Stimulated activated naive CD8-positive, alpha-beta T cell treated with anti-CD3 and anti-CD28 coated beads, Interleukin-15, amount 100 ng/mL, for 72 hours (primary cell): ENCODE results near the gene UBE2O.
A peak's percentile ranks its signal among the peaks of the same experiment; 100 is the strongest.

ENCODE experiments used
- ATAC-seq: fragments of 150-1000 bp; cut with Tn5 transposase; 2 replicates; pipeline ENCODE4 v1.10.0; 2021; ENCODE audit warnings: mild to moderate bottlenecking, moderate library complexity
- DNase-seq, 2 donors: peaks; one replicate each; pipeline ENCODE4 v3.0.0; 2021 to 2022
- H3K27ac Mint-ChIP-seq, 2 donors: one replicate each; pipeline ENCODE4 v1.8.0; 2022; ENCODE audit warnings: mild to moderate bottlenecking in 2 of 2, mixed read lengths in 2 of 2, moderate library complexity in 2 of 2
- H3K27me3 Mint-ChIP-seq: one replicate; pipeline ENCODE4 v1.8.0; 2022; ENCODE audit warnings: mixed read lengths
- H3K4me1 Mint-ChIP-seq: one replicate; pipeline ENCODE4 v1.8.0; 2022; ENCODE audit warnings: mild to moderate bottlenecking, mixed read lengths
- H3K4me3 Mint-ChIP-seq, 2 donors: one replicate each; pipeline ENCODE4 v1.8.0; 2022; ENCODE audit warnings: mild to moderate bottlenecking in 2 of 2, mixed read lengths in 2 of 2, moderate library complexity in 1 of 2
- H3K9me3 Mint-ChIP-seq, 2 donors: one replicate each; pipeline ENCODE4 v1.8.0; 2022; ENCODE audit warnings: mixed read lengths in 2 of 2

The UBE2O gene

GRCh38 chr17:76422406-76422805, 30.5 kb downstream of the UBE2O start:
- Mint-ChIP-seq H3K27me3 (no peaks in the 10 kb centered on the region), H3K4me3 (no peak overlapping the region), H3K9me3 (no peaks in the 10 kb centered on the region), H3K27ac (no peak overlapping the region), H3K4me1 (peaks cover 36% of the 10 kb centered on the region)
- no peak for DNase-seq
- ATAC-seq, result no peak

- Mint-ChIP-seq H3K4me1 (peaks cover 34% of the 10 kb centered on the region), H3K27ac (no peak overlapping the region), H3K9me3 (no peaks in the 10 kb centered on the region), H3K27me3 (no peaks in the 10 kb centered on the region), H3K4me3 (no peak overlapping the region)
- ATAC-seq, result no peak
- no peak for DNase-seq
Observed at GRCh38 chr17:76421044-76421407, 31.9 kb downstream of the UBE2O start.

GRCh38 chr17:76420356-76421043, 32.5 kb downstream of the UBE2O start:
- H3K4me3 Mint-ChIP-seq, result no peak overlapping the region

DNA sequence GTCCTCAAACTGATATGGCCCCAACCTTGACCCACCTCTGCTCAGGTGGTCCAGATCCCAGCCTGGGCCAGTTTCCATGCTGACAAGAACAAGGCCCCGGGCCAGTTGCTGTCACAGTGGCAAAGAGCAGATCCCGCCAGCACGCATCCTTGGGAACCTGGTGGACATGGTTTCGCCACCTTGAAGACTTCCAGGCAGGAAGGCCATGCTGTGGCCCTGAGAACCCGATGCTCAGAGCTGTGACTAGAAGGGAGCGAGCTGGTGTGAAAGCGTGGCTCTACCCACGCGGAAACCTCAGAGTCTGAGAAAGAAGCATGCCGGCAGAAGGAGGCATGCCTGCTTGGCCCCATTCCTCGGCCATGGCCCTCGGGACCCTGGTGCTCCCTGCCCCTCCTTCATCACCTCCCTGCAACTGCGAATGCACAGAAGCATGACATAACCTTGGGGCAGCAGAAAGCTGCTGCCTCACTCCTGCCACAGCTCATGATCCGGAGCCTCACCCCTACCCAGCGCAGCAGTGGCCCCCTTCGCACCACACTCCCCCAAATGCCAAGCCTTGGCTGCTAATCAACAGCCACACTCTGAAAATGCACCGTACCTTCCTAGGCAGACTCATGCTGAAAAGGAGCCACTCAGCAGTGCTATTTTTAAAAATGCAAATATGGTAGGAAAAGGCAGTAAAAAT, 33.2 kb downstream of the UBE2O start:
- ATAC-seq, result no peak
- no peak overlapping the region for H3K27ac Mint-ChIP-seq

More at GRCh38 chr17:76420356-76421043, 32.5 kb downstream of the UBE2O start:
- Mint-ChIP-seq H3K4me1 (peaks cover 34% of the 10 kb centered on the region), H3K27me3 (no peaks in the 10 kb centered on the region), H3K27ac (peak overlapping the region in 1 of 2 donors; percentile 44), H3K9me3 (no peaks in the 10 kb centered on the region)
- DNase-seq, result no peak
- ATAC-seq, result no peak

GRCh38 chr17:76417499-76418143, 35.3 kb downstream of the UBE2O start:
- DNase-seq, result no peak
- Mint-ChIP-seq H3K4me1 (peaks cover 44% of the 10 kb centered on the region), H3K4me3 (no peak overlapping the region), H3K27ac (peak overlapping the region in 1 of 2 donors; percentile 21), H3K9me3 (no peaks in the 10 kb centered on the region), H3K27me3 (no peaks in the 10 kb centered on the region)
- no peak for ATAC-seq

More for the DNA sequence above, 33.2 kb downstream of the UBE2O start:
- Mint-ChIP-seq H3K9me3 (no peaks in the 10 kb centered on the region), H3K4me3 (no peak overlapping the region), H3K27me3 (no peaks in the 10 kb centered on the region), H3K4me1 (peaks cover 39% of the 10 kb centered on the region)
- no peak for DNase-seq

- Mint-ChIP-seq H3K27me3 (no peaks in the 10 kb centered on the region), H3K27ac (peak overlapping the region in 1 of 2 donors; percentile 60), H3K4me1 (peaks cover 40% of the 10 kb centered on the region), H3K9me3 (no peaks in the 10 kb centered on the region), H3K4me3 (no peak overlapping the region)
- no peak for ATAC-seq
- DNase-seq, result no peak
Observed at GRCh38 chr17:76416899-76417298, 36.1 kb downstream of the UBE2O start.

DNA sequence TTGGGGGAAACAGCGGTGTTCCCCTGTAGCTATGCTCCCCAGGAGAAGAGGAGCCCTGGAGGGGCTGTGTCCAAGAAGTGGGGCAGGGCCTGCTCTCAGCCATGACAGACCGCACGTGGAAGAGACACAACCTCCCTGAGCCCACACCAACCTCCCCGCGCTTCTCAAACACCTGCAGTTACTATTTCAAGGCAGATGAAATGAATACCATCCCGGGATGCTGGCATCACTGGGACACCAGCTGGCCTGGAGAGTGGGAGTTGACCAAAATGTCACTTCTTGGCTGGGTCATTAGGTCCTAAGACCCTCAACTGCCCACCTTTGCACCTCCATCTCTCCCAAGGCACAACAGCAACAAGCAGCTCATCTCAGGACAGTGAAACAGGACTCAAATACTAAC, 36.5 kb downstream of the UBE2O start:
- no peak for DNase-seq
- Mint-ChIP-seq H3K27ac (no peak overlapping the region), H3K4me1 (peaks cover 40% of the 10 kb centered on the region), H3K9me3 (no peaks in the 10 kb centered on the region), H3K27me3 (no peaks in the 10 kb centered on the region), H3K4me3 (no peak overlapping the region)
- ATAC-seq, result no peak

DNA sequence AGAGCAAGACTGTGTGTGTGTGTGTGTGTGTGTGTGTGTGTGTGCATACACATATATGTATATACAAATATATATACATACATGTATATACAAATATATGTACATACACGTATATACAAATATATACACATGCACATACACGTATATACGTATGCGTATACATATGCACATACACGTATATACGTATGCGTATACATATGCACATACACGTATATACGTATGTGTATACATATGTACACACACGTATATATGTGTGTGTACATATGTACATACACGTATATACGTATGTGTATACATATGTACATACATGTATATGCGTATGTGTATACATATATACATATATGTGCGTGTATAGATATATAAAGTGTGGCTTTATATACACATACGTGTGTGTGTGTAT, 37.2 kb downstream of the UBE2O start:
- ATAC-seq, result no peak

DNA sequence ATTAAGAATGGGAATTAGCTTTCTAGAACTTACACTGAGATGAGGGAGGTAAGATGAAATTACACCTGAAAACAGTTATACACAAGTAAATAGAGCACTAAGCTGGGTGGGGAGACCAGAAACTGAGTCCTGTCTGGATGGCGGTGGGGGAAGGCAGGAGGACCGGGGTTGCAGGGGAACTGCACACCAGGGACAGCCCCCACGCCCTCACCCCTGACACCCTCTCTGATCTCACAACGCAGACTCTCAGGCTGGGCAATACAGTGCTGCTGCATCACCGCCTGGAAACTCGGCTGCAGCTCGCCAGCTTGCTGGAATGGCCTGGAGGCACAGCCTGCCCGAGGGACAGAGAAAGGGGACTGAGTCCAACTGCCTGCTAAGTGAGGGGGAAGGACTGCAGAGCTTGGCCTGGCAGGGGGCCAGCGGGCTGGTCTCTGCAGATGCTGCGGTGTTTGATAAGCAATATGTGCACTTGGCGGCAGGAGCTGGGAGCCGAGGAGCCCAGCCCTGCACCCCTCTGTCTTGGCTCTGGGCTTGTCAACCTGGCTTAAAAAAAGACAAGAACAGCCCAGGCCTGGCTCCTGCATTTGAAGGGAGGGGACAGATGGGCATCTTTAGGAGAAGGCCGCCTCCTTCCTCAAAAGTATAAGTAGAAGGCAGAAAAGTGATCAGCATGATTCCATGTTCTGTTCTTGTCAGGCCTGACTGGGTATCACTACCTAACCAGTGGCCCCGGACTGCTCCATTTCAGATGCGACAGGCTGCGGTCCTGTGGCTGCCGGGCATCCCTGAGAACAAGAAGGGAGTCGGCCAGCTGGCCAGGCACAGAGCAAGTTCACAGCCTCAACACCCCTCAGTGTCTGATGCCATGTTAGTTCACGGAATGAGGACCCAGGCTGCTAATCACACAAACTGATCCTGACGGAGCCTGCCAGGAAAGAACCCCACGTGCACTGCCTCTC, 38.3 kb downstream of the UBE2O start:
- Mint-ChIP-seq H3K27ac (no peak overlapping the region), H3K9me3 (no peaks in the 10 kb centered on the region), H3K4me3 (no peak overlapping the region), H3K27me3 (no peaks in the 10 kb centered on the region), H3K4me1 (peaks cover 26% of the 10 kb centered on the region)
- ATAC-seq (no peak), DNase-seq (no peak)

More for the DNA sequence above, 37.2 kb downstream of the UBE2O start:
- Mint-ChIP-seq H3K4me1 (peaks cover 38% of the 10 kb centered on the region), H3K27me3 (no peaks in the 10 kb centered on the region), H3K4me3 (no peak overlapping the region), H3K9me3 (no peaks in the 10 kb centered on the region), H3K27ac (no peak overlapping the region)
- no peak for DNase-seq

DNA sequence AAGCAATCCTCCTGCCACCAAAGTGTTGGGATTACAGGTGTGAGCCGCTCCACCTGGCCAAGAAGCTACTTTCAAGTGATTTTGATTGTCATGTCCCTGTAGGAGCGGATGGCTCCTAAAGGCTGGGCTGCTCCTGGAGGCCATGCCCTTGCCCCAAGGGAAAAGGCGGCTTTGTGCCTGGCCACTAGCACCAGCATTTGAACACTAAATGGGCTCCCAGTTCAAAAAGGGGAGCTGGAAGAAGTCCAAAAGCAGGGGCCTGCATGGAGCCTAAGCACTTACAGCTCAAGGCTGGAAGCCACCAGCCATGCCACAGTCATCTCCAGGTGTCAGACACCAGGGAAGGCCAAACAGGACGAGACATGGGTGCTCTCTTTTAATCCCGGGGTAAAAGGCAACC, 41.7 kb downstream of the UBE2O start:
- H3K4me1 Mint-ChIP-seq, result peaks cover 28% of the 10 kb centered on the region
- no peak for DNase-seq
- H3K9me3 Mint-ChIP-seq, result no peaks in the 10 kb centered on the region
- H3K4me3 Mint-ChIP-seq, result no peak overlapping the region
- H3K27ac Mint-ChIP-seq, result no peak overlapping the region
- no peaks in the 10 kb centered on the region for H3K27me3 Mint-ChIP-seq
- ATAC-seq, result no peak

GRCh38 chr17:76410328-76410965, 42.5 kb downstream of the UBE2O start:
- DNase-seq (no peak), ATAC-seq (no peak)
- Mint-ChIP-seq H3K27ac (no peak overlapping the region), H3K4me3 (no peak overlapping the region), H3K4me1 (peaks cover 28% of the 10 kb centered on the region), H3K9me3 (no peaks in the 10 kb centered on the region), H3K27me3 (no peaks in the 10 kb centered on the region)

- H3K4me1 Mint-ChIP-seq, result peaks cover 18% of the 10 kb centered on the region
- H3K27ac Mint-ChIP-seq, result no peak overlapping the region
- H3K4me3 Mint-ChIP-seq, result no peak overlapping the region
- no peaks in the 10 kb centered on the region for H3K27me3 Mint-ChIP-seq
- no peaks in the 10 kb centered on the region for H3K9me3 Mint-ChIP-seq
- peak; percentile 76 for ATAC-seq
- peak; percentile 50 to 62 for DNase-seq
Observed at GRCh38 chr17:76408037-76408849, 44.7 kb downstream of the UBE2O start.

GRCh38 chr17:76407509-76407908, 45.4 kb downstream of the UBE2O start:
- ATAC-seq (no peak), DNase-seq (no peak)
- Mint-ChIP-seq H3K4me3 (no peak overlapping the region), H3K27me3 (no peaks in the 10 kb centered on the region), H3K4me1 (peaks cover 13% of the 10 kb centered on the region), H3K9me3 (no peaks in the 10 kb centered on the region), H3K27ac (no peak overlapping the region)

DNA sequence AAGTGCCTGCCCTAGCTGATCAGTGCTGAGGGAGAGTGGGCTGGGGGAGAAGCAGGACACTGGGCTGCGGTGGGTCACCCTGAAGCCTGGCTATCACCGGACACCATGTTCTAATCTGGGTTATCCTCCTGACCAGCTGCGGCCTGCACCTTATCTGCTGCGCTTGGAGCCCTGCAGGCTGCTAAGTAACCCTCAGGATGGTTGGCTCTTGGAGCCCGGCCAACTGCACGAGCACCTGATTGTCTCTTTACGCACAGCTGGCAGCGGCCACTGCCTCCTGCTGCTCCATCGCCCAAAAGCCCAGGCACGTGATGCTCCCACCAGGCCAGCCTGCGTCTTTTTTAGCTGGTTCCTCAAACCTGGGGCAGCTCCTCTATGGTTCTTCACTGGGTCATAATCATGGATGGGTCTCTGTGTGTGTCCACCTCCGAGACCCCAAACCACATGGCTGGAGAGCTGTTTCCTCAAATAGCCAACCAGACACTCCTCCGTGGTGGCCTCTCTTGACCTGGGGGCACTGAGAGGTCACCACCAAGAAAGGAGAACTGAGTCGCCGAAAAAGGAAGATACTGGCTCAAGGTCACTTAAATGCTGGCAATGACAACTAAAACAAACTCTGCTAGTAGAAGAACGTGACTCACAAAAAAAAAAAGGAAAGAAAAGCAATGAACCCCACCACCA, 46.8 kb downstream of the UBE2O start:
- Mint-ChIP-seq H3K4me1 (peaks cover 13% of the 10 kb centered on the region), H3K4me3 (no peak overlapping the region), H3K27me3 (no peaks in the 10 kb centered on the region), H3K27ac (no peak overlapping the region), H3K9me3 (no peaks in the 10 kb centered on the region)
- DNase-seq, result no peak
- no peak for ATAC-seq
